Tibial nerve (tissue), 4 donors: ENCODE measurements around the gene DIP2C. TPM values are rescaled to one million over a fixed set of nuclear protein-coding genes. Genes with fewer than 3 reads are reported as not detected.

Experiments
- DNase-seq, 2 donors: peaks; one replicate each; pipeline ENCODE4 v3.0.0-alpha.2; 2019; ENCODE audit warnings: low spot score in 2 of 2
- H3K27ac ChIP-seq, 4 donors: fragments of 200-600 bp; sonication (generic) in 3 of 4; one replicate each; pipeline ENCODE4 v1.5.1; 2017 to 2019; ENCODE audit warnings: mild to moderate bottlenecking in 1 of 4
- H3K27me3 ChIP-seq, 2 donors: fragments of 200-600 bp; sonication (generic) in 1 of 2; one replicate each; pipeline versions ENCODE4 v1.5.1 to v1.6.0; 2017 to 2019
- H3K36me3 ChIP-seq, 3 donors: fragments of 200-600 bp; sonication (generic); one replicate each; pipeline ENCODE4 v1.5.1; 2018 to 2019
- H3K4me1 ChIP-seq, 4 donors: fragments of 200-600 bp; sonication (generic) in 3 of 4; one replicate each; pipeline ENCODE4 v1.5.1; 2017 to 2019
- H3K4me3 ChIP-seq, 4 donors: fragments of 200-600 bp; sonication (generic) in 3 of 4; one replicate each; pipeline ENCODE4 v1.5.1; 2017 to 2019; ENCODE audit warnings: mild to moderate bottlenecking in 1 of 4, moderate library complexity in 1 of 4
- H3K9me3 ChIP-seq, 4 donors: fragments of 200-600 bp; sonication (generic) in 3 of 4; one replicate each; pipeline ENCODE4 v1.5.1; 2017 to 2019
- EP300 ChIP-seq, 2 donors: sonication (generic); formaldehyde crosslinking; IDR thresholded peaks; one replicate each; pipeline ENCODE4 v1.6.1; 2017; ENCODE audit warnings: antibody characterized with exemption in 2 of 2, mild to moderate bottlenecking in 1 of 2
- POLR2A ChIP-seq, 2 donors: fragments of 450-650 bp; IDR thresholded peaks; one replicate each; pipeline ENCODE4 v1.6.1; 2017; ENCODE audit warnings: antibody characterized with exemption in 2 of 2, mild to moderate bottlenecking in 2 of 2, moderate library complexity in 2 of 2
- WGBS, 2 donors: methylation state at CpG; one replicate each; pipeline ENCODE4 v1.1.5; 2018; 5-methylcytosine and 5-hydroxymethylcytosine counted together
- total RNA-seq, 4 donors: library from RNA; depleted of rRNA; stranded (reverse); fragments of >200 nt; gene quantifications; one replicate each; pipeline ENCODE4 v1.1.0, GENCODE V29; 2016
- TF ChIP-seq, protein P1 (sequence below), 5 experiments: fragments of 200-600 bp in 3 of 5; fragments of 450-650 bp in 2 of 5; sonication (generic) in 3 of 5; IDR thresholded peaks; one replicate each; pipeline ENCODE4 v1.5.1; 2016 to 2019; ENCODE audit warnings: antibody characterized with exemption in 5 of 5, mild to moderate bottlenecking in 3 of 5, moderate library complexity in 2 of 5

DIP2C gene
- total RNA-seq, 4 donors from 2014 or later = 31.4 to 46.5 (median 36.0) TPM

DNA sequence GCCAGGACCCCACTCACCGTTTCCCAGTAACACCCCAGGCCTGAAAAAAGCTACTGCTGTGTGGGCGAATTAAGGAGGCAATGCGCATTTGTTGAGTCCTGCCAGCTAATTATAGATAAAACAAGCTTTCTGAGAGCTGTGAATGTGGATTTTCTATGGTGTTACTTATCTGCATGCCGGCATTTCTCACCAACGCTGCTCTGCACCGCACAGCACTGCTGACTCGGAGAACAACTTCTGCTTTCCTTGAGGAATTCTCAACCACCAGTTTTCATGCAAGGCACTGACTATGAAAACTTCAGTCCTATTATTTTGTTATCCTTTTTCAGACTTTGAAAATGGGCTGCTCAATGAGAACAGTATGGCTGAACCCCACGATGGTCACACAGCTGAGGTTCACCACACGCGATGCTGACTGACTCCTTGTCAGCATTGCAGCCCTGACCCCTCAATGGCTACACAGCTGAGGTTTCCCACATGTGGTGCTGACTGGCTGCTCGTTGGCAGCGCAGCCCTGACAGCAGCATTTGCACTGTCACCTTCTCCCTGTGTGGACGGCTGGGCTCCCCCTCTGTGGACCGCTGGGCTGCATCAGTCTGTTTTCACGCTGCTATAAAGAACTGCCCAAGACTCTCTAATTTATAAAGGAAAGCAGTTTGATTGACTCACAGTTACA is 190.6 kb downstream of the DIP2C start:
- Histone ChIP-seq H3K27me3 (no peaks in the 10 kb centered on the region), H3K36me3 (no peaks in the 10 kb centered on the region), H3K27ac (peak overlapping the region in 1 of 4 donors; percentile 29), H3K9me3 (no peaks in the 10 kb centered on the region), H3K4me3 (no peak overlapping the region), H3K4me1 (peaks cover 0 to 29% (median 5%) of the 10 kb centered on the region in 4 donors)
- WGBS, 2 donors = 84% methylated on average over 15 of the region's 15 CpGs
- no peak for TF ChIP-seq POLR2A (IDR thresholded peaks at IDR 0.05)
- TF ChIP-seq EP300 (IDR thresholded peaks at IDR 0.05) = no peak
- TF ChIP-seq, protein P1, sequence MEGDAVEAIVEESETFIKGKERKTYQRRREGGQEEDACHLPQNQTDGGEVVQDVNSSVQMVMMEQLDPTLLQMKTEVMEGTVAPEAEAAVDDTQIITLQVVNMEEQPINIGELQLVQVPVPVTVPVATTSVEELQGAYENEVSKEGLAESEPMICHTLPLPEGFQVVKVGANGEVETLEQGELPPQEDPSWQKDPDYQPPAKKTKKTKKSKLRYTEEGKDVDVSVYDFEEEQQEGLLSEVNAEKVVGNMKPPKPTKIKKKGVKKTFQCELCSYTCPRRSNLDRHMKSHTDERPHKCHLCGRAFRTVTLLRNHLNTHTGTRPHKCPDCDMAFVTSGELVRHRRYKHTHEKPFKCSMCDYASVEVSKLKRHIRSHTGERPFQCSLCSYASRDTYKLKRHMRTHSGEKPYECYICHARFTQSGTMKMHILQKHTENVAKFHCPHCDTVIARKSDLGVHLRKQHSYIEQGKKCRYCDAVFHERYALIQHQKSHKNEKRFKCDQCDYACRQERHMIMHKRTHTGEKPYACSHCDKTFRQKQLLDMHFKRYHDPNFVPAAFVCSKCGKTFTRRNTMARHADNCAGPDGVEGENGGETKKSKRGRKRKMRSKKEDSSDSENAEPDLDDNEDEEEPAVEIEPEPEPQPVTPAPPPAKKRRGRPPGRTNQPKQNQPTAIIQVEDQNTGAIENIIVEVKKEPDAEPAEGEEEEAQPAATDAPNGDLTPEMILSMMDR (IDR thresholded peaks at IDR 0.05) = no peak
- DNase-seq = no peak

DNA sequence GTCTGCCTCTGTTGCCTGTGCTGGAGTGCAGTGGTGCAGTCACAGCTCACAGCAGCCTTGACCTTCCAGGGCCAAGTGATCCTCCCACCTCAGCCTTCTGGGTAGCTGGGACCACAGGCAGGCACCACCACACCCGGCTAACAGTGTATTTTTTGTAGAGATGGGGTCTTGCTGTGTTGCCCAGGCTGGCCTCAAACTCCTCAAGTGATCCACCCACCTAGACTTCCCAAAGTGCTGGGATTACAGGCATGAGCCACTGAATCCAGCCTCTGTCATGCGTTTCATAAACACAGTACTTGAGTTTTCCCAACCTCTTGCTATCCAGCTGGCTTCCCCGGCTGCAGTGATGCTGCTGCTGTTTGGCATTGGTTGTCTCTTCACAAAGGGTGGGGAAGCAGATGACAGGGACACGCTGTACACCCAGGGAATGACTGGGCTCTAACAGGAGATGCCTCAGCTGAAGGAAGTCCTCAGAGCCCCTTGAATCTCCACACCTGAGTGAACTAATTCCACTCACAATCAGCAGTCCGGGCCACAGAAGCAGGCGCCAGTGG is 191.5 kb downstream of the DIP2C start:
- no peaks in the 10 kb centered on the region for H3K9me3 ChIP-seq
- H3K4me1 ChIP-seq = peaks cover 0 to 38% (median 5%) of the 10 kb centered on the region in 4 donors
- no peak for TF ChIP-seq EP300 (IDR thresholded peaks at IDR 0.05)
- TF ChIP-seq POLR2A (IDR thresholded peaks at IDR 0.05) = no peak
- TF ChIP-seq, protein P1 (IDR thresholded peaks at IDR 0.05) = no peak
- H3K27ac ChIP-seq = no peak overlapping the region
- no peak for DNase-seq
- H3K36me3 ChIP-seq = no peaks in the 10 kb centered on the region
- 93 to 95% methylated on average over 6 of the region's 6 CpGs for WGBS, 2 donors
- H3K27me3 ChIP-seq = no peaks in the 10 kb centered on the region
- no peak overlapping the region for H3K4me3 ChIP-seq

DNA sequence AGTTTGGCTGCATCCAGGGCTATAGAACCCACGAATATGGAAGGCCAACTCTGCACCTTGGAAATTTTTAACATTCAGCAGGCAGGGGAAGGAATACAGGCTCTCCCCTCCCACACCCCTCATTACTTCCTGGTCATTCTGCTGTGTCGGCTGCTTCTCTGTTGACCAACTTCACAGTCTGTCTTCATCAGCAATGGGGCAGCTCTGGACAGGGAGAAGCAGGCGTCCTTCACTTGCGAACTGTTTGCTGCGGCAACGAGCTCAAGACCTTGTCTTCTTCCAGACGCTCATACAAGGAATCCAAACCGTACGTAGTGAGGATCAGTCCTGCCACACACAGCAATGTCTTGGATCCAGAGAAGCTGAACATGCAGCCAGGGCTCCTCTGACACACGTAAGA is 192.2 kb downstream of the DIP2C start:
- no peaks in the 10 kb centered on the region for H3K27me3 ChIP-seq
- TF ChIP-seq EP300 (IDR thresholded peaks at IDR 0.05) = no peak
- TF ChIP-seq, protein P1 (IDR thresholded peaks at IDR 0.05) = no peak
- TF ChIP-seq POLR2A (IDR thresholded peaks at IDR 0.05) = no peak
- DNase-seq = no peak
- 90 to 95% methylated on average over 10 of the region's 10 CpGs for WGBS, 2 donors
- H3K4me1 ChIP-seq = peaks cover 0 to 45% (median 8%) of the 10 kb centered on the region in 4 donors
- no peak overlapping the region for H3K27ac ChIP-seq
- no peaks in the 10 kb centered on the region for H3K9me3 ChIP-seq
- H3K4me3 ChIP-seq = no peak overlapping the region
- no peaks in the 10 kb centered on the region for H3K36me3 ChIP-seq

DNA sequence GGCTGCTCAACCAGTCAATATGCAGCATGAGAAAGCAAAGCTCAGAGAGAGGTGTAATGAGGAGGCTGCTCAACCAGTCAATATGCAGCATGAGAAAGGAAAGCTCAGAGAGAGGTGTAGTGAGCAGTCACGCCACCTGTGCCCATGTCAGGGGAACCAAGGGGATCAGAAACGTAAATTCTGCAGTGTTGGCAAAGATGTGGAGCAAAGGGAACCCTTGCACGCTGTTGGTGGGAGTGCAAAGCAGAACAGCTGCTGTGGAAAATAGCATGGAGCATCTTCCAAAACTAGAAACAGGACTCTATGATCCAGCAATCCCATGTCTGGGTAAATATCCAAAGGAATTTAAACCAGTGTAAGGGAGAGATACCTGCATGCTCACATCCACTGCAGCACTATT is 194.9 kb downstream of the DIP2C start:
- Histone ChIP-seq H3K27ac (no peak overlapping the region), H3K36me3 (no peaks in the 10 kb centered on the region), H3K4me1 (peaks cover 0 to 51% (median 15%) of the 10 kb centered on the region in 4 donors), H3K27me3 (no peaks in the 10 kb centered on the region), H3K9me3 (no peaks in the 10 kb centered on the region), H3K4me3 (no peak overlapping the region)
- no peak for DNase-seq
- 89 to 92% methylated on average over 3 of the region's 3 CpGs for WGBS, 2 donors
- TF ChIP-seq, protein P1 (IDR thresholded peaks at IDR 0.05) = no peak
- no peak for TF ChIP-seq EP300 (IDR thresholded peaks at IDR 0.05)
- no peak for TF ChIP-seq POLR2A (IDR thresholded peaks at IDR 0.05)

DNA sequence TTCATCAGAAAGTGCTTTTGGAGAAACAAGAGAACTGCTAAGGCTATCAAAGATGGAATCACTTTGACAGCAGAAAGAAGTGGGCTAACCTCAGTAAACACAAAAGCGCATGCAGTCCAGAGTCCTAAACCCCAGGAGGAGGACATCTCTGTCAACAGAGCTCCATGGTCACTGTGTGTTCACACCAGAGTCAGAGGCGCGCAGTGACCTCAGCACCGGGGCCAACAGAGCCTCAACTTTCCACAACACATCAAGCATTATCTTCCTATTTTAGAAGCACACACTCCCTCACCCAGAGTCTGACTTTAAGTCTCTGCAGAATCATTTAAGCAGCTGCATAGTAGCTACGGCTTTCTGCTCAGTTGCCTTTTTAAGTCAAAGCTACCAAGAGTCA is 195.3 kb downstream of the DIP2C start:
- 85 to 88% methylated on average over 5 of the region's 5 CpGs for WGBS, 2 donors
- no peak for TF ChIP-seq EP300 (IDR thresholded peaks at IDR 0.05)
- TF ChIP-seq POLR2A (IDR thresholded peaks at IDR 0.05) = no peak
- TF ChIP-seq, protein P1 (IDR thresholded peaks at IDR 0.05) = no peak
- Histone ChIP-seq H3K27ac (no peak overlapping the region), H3K9me3 (no peaks in the 10 kb centered on the region), H3K4me3 (no peak overlapping the region), H3K27me3 (no peaks in the 10 kb centered on the region), H3K4me1 (peaks cover 0 to 51% (median 15%) of the 10 kb centered on the region in 4 donors), H3K36me3 (no peaks in the 10 kb centered on the region)
- DNase-seq = no peak
